Measurements from ENCODE around the gene FBXO44.

DNA sequence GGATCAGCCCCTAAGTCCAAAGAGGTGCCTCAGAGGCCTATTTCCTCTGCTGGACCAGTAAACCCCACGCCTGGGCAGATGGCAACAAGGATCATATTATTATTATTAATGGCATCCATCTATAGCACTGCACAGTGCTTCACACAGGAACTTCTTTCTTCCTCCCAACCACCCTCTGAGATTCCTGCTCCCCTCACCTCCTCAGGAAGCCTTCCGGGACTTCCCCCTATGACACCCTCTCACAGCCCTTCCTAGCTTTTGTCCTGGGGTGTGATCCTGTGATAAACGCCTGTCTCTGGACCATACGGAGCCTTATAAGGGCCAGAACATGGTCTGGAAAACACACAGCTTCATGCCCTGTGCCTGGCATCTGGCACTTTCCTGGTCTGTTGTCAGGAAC lies 3.7 kb upstream of the FBXO44 start:
- TF ChIP-seq CTCF (IDR thresholded peaks at IDR 0.05; ENCODE audit: borderline replicate concordance, extremely low read depth, low read length, poor library complexity, severe bottlenecking) (no peak), EZH2 (IDR thresholded peaks at IDR 0.05; ENCODE audit: borderline replicate concordance, low read depth, low read length, severe bottlenecking) (no peak)
